DOHH2 (cell line): Measurements from ENCODE around the gene SLC47A2.

ENCODE experiments used
- H3F3A ChIP-seq: fragments of 200-600 bp; sonication (generic), shearing (Covaris generic); 2 replicates; pipeline ENCODE4 v1.6.0; 2016; ENCODE audit warnings: antibody characterized with exemption, mild to moderate bottlenecking; ENCODE audit not compliant: control insufficient read depth, insufficient read depth
- H3K27ac ChIP-seq: fragments of 200-600 bp; sonication (generic); 2 replicates; pipeline ENCODE4 v1.5.1; 2014; ENCODE audit warnings: low read depth, mild to moderate bottlenecking, low read length, moderate library complexity
- H3K27me3 ChIP-seq: fragments of 200-600 bp; sonication (generic); 2 replicates; pipeline ENCODE4 v1.6.1; 2014; ENCODE audit warnings: mild to moderate bottlenecking, low read length, mixed read lengths; ENCODE audit not compliant: control insufficient read depth
- H3K36me3 ChIP-seq: fragments of 200-600 bp; sonication (generic); 2 replicates; pipeline ENCODE4 v1.6.1; 2014; ENCODE audit warnings: mild to moderate bottlenecking, low read length, moderate library complexity, mixed read lengths; ENCODE audit not compliant: control insufficient read depth
- H3K4me1 ChIP-seq: fragments of 200-600 bp; sonication (generic); 2 replicates; pipeline ENCODE4 v1.6.1; 2014; ENCODE audit warnings: mild to moderate bottlenecking, low read length, mixed read lengths; ENCODE audit not compliant: control insufficient read depth
- H3K4me2 ChIP-seq: fragments of 200-600 bp; sonication (generic); 2 replicates; pipeline ENCODE4 v1.6.0; 2014; ENCODE audit warnings: mild to moderate bottlenecking, low read length, moderate library complexity
- H3K4me3 ChIP-seq: fragments of 200-600 bp; sonication (generic); 2 replicates; pipeline ENCODE4 v1.5.1; 2014; ENCODE audit warnings: mild to moderate bottlenecking, low read length, mixed read lengths
- H3K79me2 ChIP-seq: fragments of 200-600 bp; sonication (generic); 2 replicates; pipeline ENCODE4 v1.6.1; 2014; ENCODE audit warnings: mild to moderate bottlenecking, low read length, mixed read lengths; ENCODE audit not compliant: control insufficient read depth
- H3K9me2 ChIP-seq: fragments of 200-600 bp; sonication (generic); replicated peaks from 2 replicates; pipeline ENCODE4 v1.6.1; 2014; ENCODE audit warnings: mild to moderate bottlenecking, low read length, mixed read lengths; ENCODE audit not compliant: control insufficient read depth
- H3K9me3 ChIP-seq: fragments of 200-600 bp; sonication (generic); 2 replicates; pipeline ENCODE4 v1.6.1; 2014; ENCODE audit warnings: antibody characterized with exemption, low read length, mixed read lengths; ENCODE audit not compliant: control insufficient read depth, insufficient read depth
- H4K20me1 ChIP-seq: fragments of 200-600 bp; sonication (generic); 2 replicates; pipeline ENCODE4 v1.6.0; 2014; ENCODE audit warnings: low read depth, mild to moderate bottlenecking, antibody characterized with exemption, low read length, moderate library complexity; ENCODE audit not compliant: control insufficient read depth, insufficient read depth
- EZH2phosphoT487 ChIP-seq: fragments of 200-600 bp; sonication (generic); IDR thresholded peaks from 2 replicates; pipeline ENCODE4 v1.6.1; 2017; ENCODE audit warnings: borderline replicate concordance, mild to moderate bottlenecking, antibody characterized with exemption, low read length, moderate library complexity, mixed read lengths
- TF ChIP-seq, protein P1 (sequence below): fragments of 200-600 bp; sonication (generic); IDR thresholded peaks from one replicate; pipeline ENCODE4 v1.5.1; 2014; ENCODE audit warnings: antibody characterized with exemption, mild to moderate bottlenecking, low read depth, low read length; ENCODE audit not compliant: poor library complexity, severe bottlenecking

The SLC47A2 gene

DNA sequence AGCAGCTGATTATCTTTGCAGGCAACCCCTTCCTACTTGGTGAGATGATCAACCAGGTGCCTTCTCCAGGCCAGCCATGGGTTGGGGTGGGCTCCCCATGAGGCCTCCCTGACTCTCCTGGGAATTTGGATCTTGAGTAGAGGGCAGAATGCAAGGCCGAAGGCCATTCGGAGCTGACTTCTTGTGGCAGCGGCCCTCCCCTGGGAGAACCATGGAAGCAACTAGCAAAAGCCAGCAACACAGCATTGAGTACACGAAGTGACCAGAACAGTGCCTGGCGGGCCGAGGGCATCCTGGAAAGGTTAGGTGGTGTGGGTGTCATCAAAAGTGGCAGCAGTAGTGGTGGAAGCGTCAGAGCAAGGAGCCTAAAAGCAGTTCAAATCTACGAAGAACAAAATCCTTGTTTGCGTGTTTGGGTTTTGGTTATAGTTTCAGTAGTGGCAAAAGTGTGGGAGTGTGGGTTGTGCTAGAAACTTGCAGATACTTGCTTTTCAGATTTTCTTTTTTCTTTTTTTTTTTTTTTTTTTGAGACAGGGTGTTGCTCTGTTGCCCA is 33.7 kb upstream of the SLC47A2 start:
- peaks cover 3% of the 10 kb centered on the region; the same call in 1 of the 2 replicates for H3K27me3 ChIP-seq
- no peak for TF ChIP-seq EZH2phosphoT487
- TF ChIP-seq, protein P1, sequence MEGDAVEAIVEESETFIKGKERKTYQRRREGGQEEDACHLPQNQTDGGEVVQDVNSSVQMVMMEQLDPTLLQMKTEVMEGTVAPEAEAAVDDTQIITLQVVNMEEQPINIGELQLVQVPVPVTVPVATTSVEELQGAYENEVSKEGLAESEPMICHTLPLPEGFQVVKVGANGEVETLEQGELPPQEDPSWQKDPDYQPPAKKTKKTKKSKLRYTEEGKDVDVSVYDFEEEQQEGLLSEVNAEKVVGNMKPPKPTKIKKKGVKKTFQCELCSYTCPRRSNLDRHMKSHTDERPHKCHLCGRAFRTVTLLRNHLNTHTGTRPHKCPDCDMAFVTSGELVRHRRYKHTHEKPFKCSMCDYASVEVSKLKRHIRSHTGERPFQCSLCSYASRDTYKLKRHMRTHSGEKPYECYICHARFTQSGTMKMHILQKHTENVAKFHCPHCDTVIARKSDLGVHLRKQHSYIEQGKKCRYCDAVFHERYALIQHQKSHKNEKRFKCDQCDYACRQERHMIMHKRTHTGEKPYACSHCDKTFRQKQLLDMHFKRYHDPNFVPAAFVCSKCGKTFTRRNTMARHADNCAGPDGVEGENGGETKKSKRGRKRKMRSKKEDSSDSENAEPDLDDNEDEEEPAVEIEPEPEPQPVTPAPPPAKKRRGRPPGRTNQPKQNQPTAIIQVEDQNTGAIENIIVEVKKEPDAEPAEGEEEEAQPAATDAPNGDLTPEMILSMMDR = no peak
- H3K79me2 ChIP-seq = no peaks in the 10 kb centered on the region
- H3K27ac ChIP-seq = no peak overlapping the region
- H3K4me3 ChIP-seq = no peak overlapping the region
- H3K4me2 ChIP-seq = no peak overlapping the region
- no peaks in the 10 kb centered on the region for H3F3A ChIP-seq
- H3K4me1 ChIP-seq = peaks cover 4% of the 10 kb centered on the region; the same call in 1 of the 2 replicates
- H3K9me2 ChIP-seq = no peaks in the 10 kb centered on the region
- no peaks in the 10 kb centered on the region for H3K9me3 ChIP-seq
- no peaks in the 10 kb centered on the region for H3K36me3 ChIP-seq
- H4K20me1 ChIP-seq = no peaks in the 10 kb centered on the region

DNA sequence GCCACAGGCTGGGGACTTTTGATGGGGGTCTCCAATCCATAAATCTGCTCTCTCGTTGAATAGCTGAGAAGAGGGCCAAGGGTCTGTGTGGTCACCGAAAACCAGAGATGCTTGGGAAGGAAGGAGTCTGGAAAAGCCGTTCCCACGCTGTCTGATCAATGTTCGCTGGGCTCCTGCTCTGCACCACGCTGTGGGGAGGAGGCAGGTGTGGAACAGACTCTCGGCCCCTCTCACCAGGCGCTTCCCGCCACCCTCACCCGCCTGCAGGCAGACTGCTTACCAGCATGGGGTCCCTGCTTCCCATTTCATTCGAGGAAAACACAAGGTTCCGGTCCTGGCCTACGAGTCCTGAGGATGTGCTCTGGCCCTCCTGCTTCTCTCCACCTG is 32.4 kb upstream of the SLC47A2 start:
- TF ChIP-seq, protein P1 = no peak
- no peak for TF ChIP-seq EZH2phosphoT487
- H3K4me2 ChIP-seq = no peak overlapping the region
- H3K9me3 ChIP-seq = no peaks in the 10 kb centered on the region
- no peaks in the 10 kb centered on the region for H3K36me3 ChIP-seq
- H3K27ac ChIP-seq = no peak overlapping the region
- no peaks in the 10 kb centered on the region for H3K4me1 ChIP-seq
- no peaks in the 10 kb centered on the region for H3F3A ChIP-seq
- 0 out of 2 replicates have a peak, but pooled peaks cover 1% of the 10 kb centered on the region for H3K27me3 ChIP-seq
- no peaks in the 10 kb centered on the region for H4K20me1 ChIP-seq
- H3K9me2 ChIP-seq = no peaks in the 10 kb centered on the region
- no peaks in the 10 kb centered on the region for H3K79me2 ChIP-seq
- no peak overlapping the region for H3K4me3 ChIP-seq

DNA sequence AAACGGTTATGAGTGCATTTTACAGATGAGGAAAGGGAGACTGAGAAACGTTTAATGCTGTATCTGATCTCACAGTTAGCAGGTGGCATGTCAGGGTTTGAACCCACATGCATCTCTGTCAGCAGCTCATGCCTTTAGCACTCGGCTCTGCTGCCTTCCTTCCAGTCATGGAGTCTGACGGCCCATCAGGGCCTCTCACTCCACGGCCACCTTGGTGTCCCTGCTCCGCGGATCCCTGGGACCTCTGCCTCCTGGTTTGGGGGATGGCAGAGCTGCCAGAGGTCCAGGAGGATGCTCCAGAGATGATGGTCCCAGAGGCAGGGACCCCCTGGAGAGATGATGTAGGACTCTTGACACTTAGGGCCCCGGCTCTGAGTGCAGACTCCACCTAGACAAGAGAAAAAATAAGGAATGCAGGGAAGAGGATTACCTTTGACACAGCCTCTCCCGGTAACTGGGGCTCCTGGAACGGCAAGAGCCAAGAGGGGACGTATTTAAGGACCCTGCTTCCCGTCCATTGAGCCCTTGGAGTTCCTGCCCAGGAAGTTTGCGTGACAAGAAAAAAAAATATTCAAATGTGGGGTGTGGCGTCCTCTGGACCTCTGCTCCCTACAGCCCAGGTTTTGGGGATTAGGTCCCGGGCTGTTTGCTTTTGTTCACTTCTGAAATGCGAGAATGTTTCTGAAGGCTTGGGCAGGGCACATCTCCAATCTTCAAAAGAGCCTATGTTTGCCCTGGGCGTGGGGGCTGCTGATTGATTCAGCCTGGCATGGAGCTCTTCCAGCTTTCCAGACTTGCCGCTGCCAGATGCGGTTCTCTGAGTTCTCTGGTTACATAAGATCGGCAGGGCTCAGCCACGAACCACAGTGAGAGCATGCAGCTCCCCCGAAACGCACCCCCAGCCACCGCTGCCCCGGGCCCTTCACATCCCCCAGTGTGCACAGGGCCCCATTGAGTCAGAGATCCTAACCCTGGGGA is 31.7 kb upstream of the SLC47A2 start, which contains the start of gene ALDH3A1:
Gene ALDH3A1 (minus strand): TSS at position 470 of the 978 bp plus-strand sequence. CDS start 3,169 bp downstream, outside the sequence.
- Histone ChIP-seq H3K4me2 (no peak within 1 kb of the TSS), H3K9me3 (no peaks in the 10 kb centered on the region), H3F3A (no peaks in the 10 kb centered on the region), H3K4me1 (no peaks in the 10 kb centered on the region), H3K27ac (no peak within 1 kb of the TSS), H4K20me1 (no peaks in the 10 kb centered on the region), H3K9me2 (no peaks in the 10 kb centered on the region), H3K4me3 (no peak within 1 kb of the TSS), H3K27me3 (no peaks in the 10 kb centered on the region), H3K79me2 (no peaks in the 10 kb centered on the region), H3K36me3 (no peaks in the 10 kb centered on the region)
- TF ChIP-seq, protein P1 = no peak
- TF ChIP-seq EZH2phosphoT487 = no peak
